Esophagus (tissue), 2 donors: ENCODE data around the gene SEPSECS. TPM values are rescaled to one million over a fixed set of nuclear protein-coding genes. Genes with fewer than 3 reads are reported as not detected.

Experiments used
- H3K27ac ChIP-seq, 2 donors: one replicate each; pipeline ENCODE4 v1.5.1; 2013; ENCODE audit warnings: low read depth in 2 of 2, mild to moderate bottlenecking in 2 of 2, inconsistent platforms in 1 of 2, low read length in 1 of 2, moderate library complexity in 1 of 2
- H3K27me3 ChIP-seq, 2 donors: one replicate each; pipeline ENCODE4 v1.6.1; 2013; ENCODE audit warnings: low read length in 2 of 2, control low read depth in 1 of 2, mild to moderate bottlenecking in 1 of 2; ENCODE audit not compliant: insufficient read depth in 2 of 2, control insufficient read depth in 1 of 2
- H3K36me3 ChIP-seq, 2 donors: one replicate each; pipeline ENCODE4 v1.6.1; 2013; ENCODE audit warnings: low read length in 1 of 2; ENCODE audit not compliant: control insufficient read depth in 2 of 2, insufficient read depth in 2 of 2
- H3K4me1 ChIP-seq, 2 donors: one replicate each; pipeline ENCODE4 v1.6.1; 2013; ENCODE audit warnings: low read length in 1 of 2; ENCODE audit not compliant: control insufficient read depth in 2 of 2, insufficient read depth in 2 of 2
- H3K4me3 ChIP-seq, 2 donors: one replicate each; pipeline ENCODE4 v1.5.1; 2013; ENCODE audit warnings: low read length in 2 of 2, mild to moderate bottlenecking in 2 of 2, low read depth in 1 of 2, moderate library complexity in 1 of 2
- H3K9me3 ChIP-seq, 2 donors: one replicate each; pipeline ENCODE4 v1.6.1; 2013; ENCODE audit warnings: mild to moderate bottlenecking in 2 of 2, low read depth in 1 of 2, low read length in 1 of 2, moderate library complexity in 1 of 2; ENCODE audit not compliant: control insufficient read depth in 2 of 2, insufficient read depth in 1 of 2
- WGBS, 2 donors: extraction: QIAGEN DNeasy Blood & Tissue Kit; methylation state at CpG; one replicate each; pipeline ENCODE4 v1.1.7; 2013; 5-methylcytosine and 5-hydroxymethylcytosine counted together
- polyA plus RNA-seq, 2 donors: library from polyadenylated mRNA; stranded (reverse); fragments of 200-250 nt; gene quantifications; one replicate each; pipeline ENCODE4 v1.2.3, GENCODE V29; 2013
- donor health status: healthy with polysubstance abuse.
- donor health status: Bipolar disorder and iron deficiency.

Gene SEPSECS
- 1 to 10 TPM; 2.2 to 3.9 TPM for polyA plus RNA-seq

DNA sequence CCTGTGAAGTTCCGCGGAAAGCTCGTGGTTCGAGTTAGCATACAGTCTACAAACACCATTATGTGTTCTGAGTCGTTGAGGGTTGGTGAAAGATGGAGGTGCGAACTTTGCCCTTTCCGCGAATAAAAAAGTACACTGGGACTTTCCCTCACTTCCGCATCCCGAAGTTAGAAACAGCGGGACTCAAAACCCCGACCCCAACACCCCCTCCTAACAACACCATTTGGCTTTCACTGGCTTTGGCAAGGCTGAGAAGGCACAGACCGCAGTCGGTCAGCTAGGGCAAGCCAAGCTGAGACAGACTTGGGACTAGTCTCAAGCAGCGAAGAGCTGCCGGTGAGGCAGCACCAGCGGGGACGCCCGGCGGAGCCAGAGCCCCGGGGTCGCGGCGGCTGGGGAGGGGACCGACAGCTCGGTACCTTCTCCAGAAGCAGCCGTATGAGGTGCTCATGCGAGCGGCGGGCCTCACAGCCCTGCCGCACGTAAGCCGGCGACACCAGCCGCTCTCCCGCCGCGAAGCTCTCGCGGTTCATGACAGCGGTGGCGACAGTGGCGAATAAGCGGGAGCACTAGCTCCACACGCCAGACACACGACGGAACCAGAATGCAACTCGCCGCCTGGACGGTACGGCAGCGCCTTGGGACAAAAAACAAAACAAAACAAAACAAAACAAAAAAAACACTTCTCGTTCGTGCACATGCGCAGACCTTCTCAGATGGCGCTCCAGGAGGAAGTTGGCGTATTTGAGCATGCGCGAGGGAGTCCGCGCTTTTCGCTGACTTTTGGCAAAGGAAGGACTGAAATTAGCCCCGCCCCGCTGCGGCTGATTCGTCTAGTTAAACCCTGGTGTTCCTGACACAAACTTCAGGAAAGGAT lies at the start of gene SEPSECS:
SEPSECS (minus strand) TSS at position 613 of the 877 bp plus-strand sequence; CDS start at position 533, 80 bp downstream.
- Histone ChIP-seq H3K4me3 (peak within 1 kb of the TSS; percentile 69 to 81), H3K27ac (peak within 1 kb of the TSS; percentile 95 to 97), H3K4me1 (peaks cover 0 to 4% of the 10 kb centered on the region in 2 donors), H3K9me3 (no peaks in the 10 kb centered on the region), H3K27me3 (no peaks in the 10 kb centered on the region), H3K36me3 (no peaks in the 10 kb centered on the region)
- 0 to 1% methylated on average over 66 of the region's 66 CpGs for WGBS, 2 donors

DNA sequence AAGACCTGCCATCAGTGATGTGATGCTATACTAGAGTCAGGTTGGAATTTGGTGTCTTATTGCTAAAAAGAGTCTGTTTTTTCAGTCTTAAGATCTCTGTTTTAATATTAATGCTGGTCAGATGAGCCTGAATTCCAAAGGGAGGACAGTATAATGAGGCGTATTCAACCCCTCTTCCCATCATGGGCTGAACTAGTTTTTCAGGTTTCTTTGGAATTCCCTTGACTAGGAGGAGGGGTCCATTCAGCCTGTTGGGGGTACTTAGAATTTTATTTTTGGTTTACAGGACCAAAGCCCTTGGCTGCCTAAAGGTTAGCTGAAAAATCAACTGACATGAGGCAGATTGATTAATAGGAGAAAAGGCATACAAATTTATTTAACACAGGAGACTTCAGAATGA lies 49.5 kb upstream of the SEPSECS start:
- Histone ChIP-seq H3K9me3 (peaks cover 0 to 3% of the 10 kb centered on the region in 2 donors), H3K36me3 (no peaks in the 10 kb centered on the region), H3K4me3 (no peak overlapping the region), H3K4me1 (no peaks in the 10 kb centered on the region), H3K27me3 (no peaks in the 10 kb centered on the region), H3K27ac (no peak overlapping the region)
- 63 to 77% methylated on average over 1 of the region's 1 CpG for WGBS, 2 donors

DNA sequence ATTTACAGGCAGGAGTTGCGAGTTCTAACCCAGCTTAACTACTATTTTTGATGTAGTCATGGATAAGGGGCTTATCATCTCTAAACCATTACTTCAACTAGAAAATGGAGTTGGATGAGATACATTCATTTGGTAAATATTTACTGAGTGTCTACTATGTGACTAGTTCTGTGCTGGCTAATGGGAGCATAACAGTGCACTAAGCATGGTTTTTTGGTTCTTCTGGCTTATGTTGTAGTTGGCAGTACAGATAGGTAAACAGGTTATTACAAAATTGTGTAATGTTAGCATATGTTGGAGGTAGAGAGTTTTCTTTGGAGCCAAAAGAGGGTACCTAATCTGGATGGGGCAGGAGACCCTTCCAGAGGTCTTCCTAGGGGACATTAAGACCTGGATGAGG lies 47.7 kb upstream of the SEPSECS start:
- Histone ChIP-seq H3K9me3 (peaks cover 0 to 3% of the 10 kb centered on the region in 2 donors), H3K36me3 (no peaks in the 10 kb centered on the region), H3K4me1 (no peaks in the 10 kb centered on the region), H3K27ac (no peak overlapping the region), H3K27me3 (no peaks in the 10 kb centered on the region), H3K4me3 (no peak overlapping the region)
- WGBS, 2 donors, result 94 to 97% methylated on average over 1 of the region's 1 CpG

DNA sequence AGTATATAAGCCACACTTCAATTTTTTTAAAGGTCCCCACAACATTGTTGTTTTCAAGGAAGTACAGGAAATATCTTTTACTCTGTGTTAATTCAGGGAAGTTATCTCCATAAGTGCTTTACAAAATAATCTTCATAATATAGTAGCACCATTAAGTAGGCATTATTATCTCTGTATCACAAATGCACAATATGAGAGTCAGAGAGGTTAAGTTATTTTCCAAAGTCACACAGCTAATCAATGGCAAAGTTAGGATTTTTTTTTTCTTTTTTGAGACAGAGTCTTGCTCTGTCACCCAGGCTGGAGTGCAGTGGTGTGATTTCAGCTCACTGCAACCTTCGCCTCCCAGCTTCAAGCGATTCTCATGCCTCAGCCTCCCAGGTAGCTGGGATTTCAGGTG lies 38.5 kb upstream of the SEPSECS start:
- no peaks in the 10 kb centered on the region for H3K27me3 ChIP-seq
- no peak overlapping the region for H3K4me3 ChIP-seq
- WGBS, 2 donors, result 93 to 99% methylated on average over 2 of the region's 2 CpGs
- H3K9me3 ChIP-seq, result no peaks in the 10 kb centered on the region
- H3K36me3 ChIP-seq, result no peaks in the 10 kb centered on the region
- H3K4me1 ChIP-seq, result no peaks in the 10 kb centered on the region
- H3K27ac ChIP-seq, result no peak overlapping the region

DNA sequence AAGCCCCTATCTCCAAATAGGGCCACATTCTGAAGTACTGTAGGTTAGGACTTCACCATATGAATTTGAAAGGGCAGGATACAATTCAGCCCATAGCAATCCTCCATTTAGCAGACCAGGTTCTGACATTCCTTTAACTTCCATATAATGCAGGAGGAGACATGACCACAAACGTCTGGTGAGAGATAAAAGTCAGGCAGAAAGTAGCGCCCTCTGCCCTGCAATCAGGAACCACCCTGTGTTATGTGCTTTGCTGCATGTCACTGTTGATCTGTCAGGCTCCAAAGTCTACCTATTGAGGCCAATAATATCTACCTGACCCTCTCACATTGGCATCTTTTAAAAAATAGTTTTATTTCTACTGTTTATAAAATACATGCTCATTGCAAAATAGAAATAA lies 30.2 kb upstream of the SEPSECS start:
- H3K9me3 ChIP-seq, result no peaks in the 10 kb centered on the region
- no peaks in the 10 kb centered on the region for H3K27me3 ChIP-seq
- WGBS, 2 donors, result 51 to 68% methylated on average over 2 of the region's 2 CpGs
- no peak overlapping the region for H3K4me3 ChIP-seq
- H3K27ac ChIP-seq, result no peak overlapping the region
- no peaks in the 10 kb centered on the region for H3K36me3 ChIP-seq
- no peaks in the 10 kb centered on the region for H3K4me1 ChIP-seq

DNA sequence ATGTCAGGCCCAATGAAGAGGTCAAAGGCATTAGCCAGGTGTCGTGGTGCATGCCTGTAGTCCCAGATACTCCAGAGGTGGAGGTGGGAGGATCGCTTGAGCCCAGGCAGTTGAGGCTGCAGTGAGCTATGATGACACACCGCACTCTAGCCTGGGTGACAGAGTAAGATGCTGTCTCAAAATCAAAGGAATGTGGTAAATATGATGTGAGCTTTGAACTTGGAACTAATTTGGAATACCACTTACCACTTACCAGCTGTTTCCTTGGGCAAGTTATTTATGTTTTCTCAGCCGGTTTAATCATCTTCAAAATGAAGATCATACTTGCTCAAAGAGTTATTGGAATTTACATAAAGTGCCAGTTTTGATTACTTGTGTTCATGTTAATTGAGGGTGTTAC lies 23.8 kb upstream of the SEPSECS start:
- no peak overlapping the region for H3K4me3 ChIP-seq
- no peaks in the 10 kb centered on the region for H3K36me3 ChIP-seq
- 77 to 82% methylated on average over 4 of the region's 4 CpGs for WGBS, 2 donors
- no peaks in the 10 kb centered on the region for H3K27me3 ChIP-seq
- no peaks in the 10 kb centered on the region for H3K9me3 ChIP-seq
- no peaks in the 10 kb centered on the region for H3K4me1 ChIP-seq
- no peak overlapping the region for H3K27ac ChIP-seq

DNA sequence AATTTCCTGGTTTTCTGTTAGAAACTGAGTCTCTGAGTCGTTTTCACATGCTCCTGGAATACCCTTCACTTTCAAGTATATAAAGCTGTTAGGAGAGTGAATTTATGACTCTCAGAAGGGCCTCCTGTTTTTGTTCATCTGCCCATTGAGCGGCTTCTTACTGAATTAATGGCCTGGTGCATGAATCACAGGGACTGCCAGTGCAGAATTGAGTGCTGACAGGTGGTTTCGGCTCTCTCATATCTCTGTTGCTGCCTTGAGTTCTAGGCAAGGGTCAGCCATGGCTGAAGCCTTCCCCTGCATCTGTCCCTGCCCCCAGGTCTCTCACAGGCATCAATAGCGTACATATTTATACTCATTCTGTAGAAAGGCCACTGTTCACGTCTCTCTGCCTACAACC lies 22.7 kb upstream of the SEPSECS start:
- H3K36me3 ChIP-seq, result no peaks in the 10 kb centered on the region
- 87 to 92% methylated on average over 5 of the region's 5 CpGs for WGBS, 2 donors
- H3K27me3 ChIP-seq, result no peaks in the 10 kb centered on the region
- H3K27ac ChIP-seq, result no peak overlapping the region
- no peaks in the 10 kb centered on the region for H3K9me3 ChIP-seq
- no peaks in the 10 kb centered on the region for H3K4me1 ChIP-seq
- H3K4me3 ChIP-seq, result no peak overlapping the region

DNA sequence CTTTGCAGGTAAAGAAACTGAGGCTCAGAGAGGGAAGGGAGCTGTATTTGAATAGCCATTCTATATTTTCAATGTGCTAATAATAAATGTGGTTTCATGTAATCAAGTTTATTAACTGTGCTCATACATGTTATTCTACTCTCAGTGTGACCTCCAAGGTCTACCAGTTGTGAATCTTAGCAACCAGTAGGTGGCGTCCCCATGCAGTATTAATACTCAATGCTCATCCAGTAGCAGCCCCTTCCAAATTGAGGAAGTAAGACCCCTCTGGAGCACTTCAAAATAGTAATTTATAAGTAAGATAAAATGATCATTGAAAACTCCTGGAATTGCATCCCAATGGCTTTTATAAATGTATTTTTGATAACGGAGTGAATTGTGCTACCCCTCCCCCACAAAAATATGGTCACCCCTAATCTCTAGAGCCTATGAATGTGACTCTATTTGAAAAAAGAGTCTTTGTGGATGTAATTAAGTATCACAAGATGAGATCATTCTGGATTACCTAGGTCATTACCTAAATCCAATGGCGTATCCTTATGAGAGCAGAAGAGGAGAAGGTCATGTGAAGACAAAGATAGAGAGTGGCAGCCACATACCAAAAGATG lies 20.4 kb upstream of the SEPSECS start:
- Histone ChIP-seq H3K9me3 (no peaks in the 10 kb centered on the region), H3K4me1 (no peaks in the 10 kb centered on the region), H3K36me3 (no peaks in the 10 kb centered on the region), H3K27ac (no peak overlapping the region), H3K4me3 (no peak overlapping the region), H3K27me3 (no peaks in the 10 kb centered on the region)
- 56 to 59% methylated on average over 3 of the region's 3 CpGs for WGBS, 2 donors

DNA sequence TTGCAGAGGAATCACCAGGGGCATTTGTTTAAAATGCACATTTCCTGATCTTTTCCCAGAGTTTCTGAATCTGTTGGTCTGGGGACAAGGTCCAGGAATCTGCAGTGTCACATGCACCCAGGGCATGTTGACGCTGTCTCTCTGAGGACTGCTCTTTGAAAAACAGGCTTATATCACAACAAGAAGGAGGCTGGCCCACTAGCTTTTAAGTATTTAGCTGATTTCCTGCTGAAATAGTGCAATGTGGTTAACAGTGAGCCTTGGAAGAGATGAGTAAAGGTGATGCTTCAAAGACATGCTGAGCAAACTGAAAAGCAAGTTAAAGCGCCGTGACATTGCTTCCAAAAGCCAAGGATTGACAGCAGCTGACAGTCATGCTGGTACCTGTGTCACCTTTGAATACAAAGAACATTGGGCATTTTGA lies 18.6 kb upstream of the SEPSECS start:
- no peaks in the 10 kb centered on the region for H3K36me3 ChIP-seq
- no peak overlapping the region for H3K4me3 ChIP-seq
- no peaks in the 10 kb centered on the region for H3K27me3 ChIP-seq
- 64 to 77% methylated on average over 3 of the region's 3 CpGs for WGBS, 2 donors
- H3K4me1 ChIP-seq, result no peaks in the 10 kb centered on the region
- H3K27ac ChIP-seq, result no peak overlapping the region
- H3K9me3 ChIP-seq, result no peaks in the 10 kb centered on the region
